OCI-M2 (cell line): ENCODE results near the gene PASD1.
"Not testable (repeated sequence)": the region's sequence is repeated elsewhere in the genome, so short reads cannot be mapped to it uniquely, and the experiment has no call there.

Experiments
- DNase-seq: peaks from one replicate; lab custom pipeline; 2025; ENCODE audit not compliant: unreplicated experiment; lab: John Stamatoyannopoulos, UW

Gene PASD1

GRCh38 chrX:151621422-151621821, 57.9 kb downstream of the PASD1 start:
- no peak for DNase-seq

- DNase-seq = no peak
Measured at GRCh38 chrX:151624677-151625076, 61.2 kb downstream of the PASD1 start.

- no peak for DNase-seq
Measured at GRCh38 chrX:151631822-151632221, 68.3 kb downstream of the PASD1 start.

GRCh38 chrX:151633157-151633556, 69.7 kb downstream of the PASD1 start:
- DNase-seq = no peak

GRCh38 chrX:151634937-151635336, 71.5 kb downstream of the PASD1 start:
- DNase-seq = no peak

- DNase-seq = no peak
Measured at GRCh38 chrX:151641564-151641963, 78.1 kb downstream of the PASD1 start.

GRCh38 chrX:151675121-151675746, 111.8 kb downstream of the PASD1 start:
- DNase-seq = no peak

- DNase-seq = no peak
Measured at GRCh38 chrX:151676196-151676595, 112.7 kb downstream of the PASD1 start.

GRCh38 chrX:151679798-151680402, 116.4 kb downstream of the PASD1 start:
- DNase-seq = no peak

- DNase-seq = no peak
Measured at GRCh38 chrX:151680805-151681204, 117.3 kb downstream of the PASD1 start.

- no peak for DNase-seq
Measured at GRCh38 chrX:151687635-151688034, 124.2 kb downstream of the PASD1 start.

GRCh38 chrX:151688695-151689094, 125.2 kb downstream of the PASD1 start:
- DNase-seq = no peak

GRCh38 chrX:151692825-151693224, 129.3 kb downstream of the PASD1 start:
- no peak for DNase-seq

GRCh38 chrX:151694121-151694520, 130.6 kb downstream of the PASD1 start:
- no peak for DNase-seq

- DNase-seq = no peak
Measured at GRCh38 chrX:151694661-151695582, 131.4 kb downstream of the PASD1 start, which contains the start of gene PRRG3. PRRG3 (plus strand) TSS chrX:151695458; CDS start chrX:151698815, 3,357 bp downstream.

GRCh38 chrX:151695583-151696340, 132.3 kb downstream of the PASD1 start:
- no peak for DNase-seq

GRCh38 chrX:151697082-151697481, 133.6 kb downstream of the PASD1 start:
- DNase-seq = not testable (repeated sequence)

GRCh38 chrX:151697522-151697921, 134.0 kb downstream of the PASD1 start:
- DNase-seq = no peak

- DNase-seq = no peak
Measured at GRCh38 chrX:151698485-151698884, 135.0 kb downstream of the PASD1 start.

- no peak for DNase-seq
Measured at GRCh38 chrX:151699746-151700145, 136.3 kb downstream of the PASD1 start.

GRCh38 chrX:151700581-151700980, 137.1 kb downstream of the PASD1 start:
- no peak for DNase-seq
